SK-MEL-5 (cell line): ENCODE measurements around the gene MBNL3. TPM values are rescaled to one million over a fixed set of nuclear protein-coding genes. Genes with fewer than 3 reads are reported as not detected.

Experiments used
- DNase-seq: peaks from one replicate; pipeline ENCODE4 v3.0.0-alpha.2; 2016; ENCODE audit warnings: low read depth, low spot score
- in situ Hi-C: cut with HindIII; loops from 2 replicates; pipeline ENCODE4 v1.10.0; 2016; ENCODE audit warnings: low sequenced_read_pairs, high pct_unique_total_duplicates, low pct_unique_long_range_greater_than_20kb
- total RNA-seq: library from RNA; depleted of rRNA; stranded (reverse); fragments of >200 nt; shearing (Covaris generic); gene quantifications from 2 replicates; pipeline ENCODE4 v1.2.3, GENCODE V29; 2014

Gene MBNL3
- total RNA-seq, 1 experiment from 2014 or later = 4.9 TPM

GRCh38 chrX:132435222-132435621 lies 53.6 kb downstream of the MBNL3 start:
- in situ Hi-C loops = no loop called here
- no peak for DNase-seq

- no peak for DNase-seq
- in situ Hi-C loops = no loop called here
Observed at GRCh38 chrX:132433551-132433950, 55.3 kb downstream of the MBNL3 start.

- DNase-seq = no peak
- in situ Hi-C loops = no loop called here
Observed at GRCh38 chrX:132433001-132433400, 55.8 kb downstream of the MBNL3 start.

- DNase-seq = no peak
- in situ Hi-C loops = no loop called here
Observed at GRCh38 chrX:132428896-132429295, 59.9 kb downstream of the MBNL3 start.

GRCh38 chrX:132426695-132427281 lies 62.0 kb downstream of the MBNL3 start:
- DNase-seq = peak; percentile 52
- in situ Hi-C loops = no loop called here

- in situ Hi-C loops = no loop called here
- DNase-seq = no peak
Observed at GRCh38 chrX:132425744-132426318, 63.0 kb downstream of the MBNL3 start.

- in situ Hi-C loops = no loop called here
- DNase-seq = no peak
Observed at GRCh38 chrX:132423323-132423722, 65.5 kb downstream of the MBNL3 start.

GRCh38 chrX:132415012-132415411 lies 73.8 kb downstream of the MBNL3 start:
- in situ Hi-C loops = no loop called here
- DNase-seq = no peak

GRCh38 chrX:132414404-132414803 lies 74.4 kb downstream of the MBNL3 start:
- no peak for DNase-seq
- in situ Hi-C loops = no loop called here

- in situ Hi-C loops = no loop called here
Observed at GRCh38 chrX:132413459-132413858, 75.4 kb downstream of the MBNL3 start.

GRCh38 chrX:132412208-132412607 lies 76.6 kb downstream of the MBNL3 start:
- no peak for DNase-seq
- in situ Hi-C loops = no loop called here

More at GRCh38 chrX:132413459-132413858, 75.4 kb downstream of the MBNL3 start:
- DNase-seq = no peak

GRCh38 chrX:132411310-132411977 lies 77.4 kb downstream of the MBNL3 start:
- DNase-seq = no peak
- in situ Hi-C loops = no loop called here

GRCh38 chrX:132409780-132410556 lies 78.9 kb downstream of the MBNL3 start:
- peak; percentile 18 for DNase-seq
- in situ Hi-C loops = no loop called here

- in situ Hi-C loops = no loop called here
- DNase-seq = no peak
Observed at GRCh38 chrX:132407691-132408090, 81.1 kb downstream of the MBNL3 start.

- in situ Hi-C loops = no loop called here
- no peak for DNase-seq
Observed at GRCh38 chrX:132406106-132406505, 82.7 kb downstream of the MBNL3 start.

- DNase-seq = no peak
- in situ Hi-C loops = no loop called here
Observed at GRCh38 chrX:132404266-132404665, 84.6 kb downstream of the MBNL3 start.

GRCh38 chrX:132401935-132402334 lies 86.9 kb downstream of the MBNL3 start:
- DNase-seq = no peak
- in situ Hi-C loops = no loop called here

- DNase-seq = no peak
- in situ Hi-C loops = no loop called here
Observed at GRCh38 chrX:132400706-132401105, 88.1 kb downstream of the MBNL3 start.
